Measurements from ENCODE around the gene FBXO44.
A peak's percentile ranks its signal among the peaks of the same experiment; 100 is the strongest.

Gene FBXO44

GRCh38 chr1:11643782-11644181 is 10.9 kb upstream of the FBXO44 start:
- no peaks in the 10 kb centered on the region for H3K4me1 ChIP-seq (ENCODE audit: control insufficient read depth, insufficient read depth, low read length)
- H3K4me3 ChIP-seq (ENCODE audit: low read depth, low read length) = no peak overlapping the region
- no peaks in the 10 kb centered on the region for H3K9me3 ChIP-seq (ENCODE audit: control insufficient read depth, insufficient read depth, low read depth, low read length)
- TF ChIP-seq ZNF366 (tag by site-specific recombination; conservative IDR thresholded peaks at IDR 0.05) = no peak
- TF ChIP-seq ZBTB44 (tag by site-specific recombination; IDR thresholded peaks at IDR 0.05) = no peak
- no peak for TF ChIP-seq ZNF830 (tag by site-specific recombination; IDR thresholded peaks at IDR 0.05; ENCODE audit: low read depth)
- TF ChIP-seq ZNF521 (tag by site-specific recombination; IDR thresholded peaks at IDR 0.05) = no peak
- no peak for TF ChIP-seq IKZF3 (tag by site-specific recombination; IDR thresholded peaks at IDR 0.05)
- no peaks in the 10 kb centered on the region for H3K36me3 ChIP-seq (ENCODE audit: control insufficient read depth in 2 of 2, insufficient read depth in 1 of 2, low read length in 2 of 2)
- H3K27ac ChIP-seq (ENCODE audit: extremely low read depth, low read depth, low read length) = no peak overlapping the region
- ChIA-PET POLR2A (interaction anchor here (0.6 to 0.7 kb wide), 3 partner anchors 143 to 636 kb away, joined by 3 to 11 read pairs (median 3); no protein-coding TSS in a partner anchor), CTCF (interaction anchor here (0.7 to 5.7 kb wide), 20 partner anchors 9 to 1168 kb away, joined by 3 to 95 read pairs (median 4); partner anchors contain the start of genes AGTRAP and FBXO2)

GRCh38 chr1:11645270-11645669 is 9.4 kb upstream of the FBXO44 start:
- H3K9me3 ChIP-seq (ENCODE audit: control insufficient read depth, insufficient read depth, low read depth, low read length) = no peaks in the 10 kb centered on the region
- no peaks in the 10 kb centered on the region for H3K36me3 ChIP-seq (ENCODE audit: control insufficient read depth in 2 of 2, insufficient read depth in 1 of 2, low read length in 2 of 2)
- no peak overlapping the region for H3K27ac ChIP-seq (ENCODE audit: extremely low read depth, low read depth, low read length)
- POLR2A ChIA-PET = interaction anchor here (1.3 kb wide), 1 partner anchor 10 kb away, joined by 3 read pairs; no protein-coding TSS in a partner anchor
- CTCF ChIA-PET = interaction anchor here (0.6 to 5.7 kb wide), 38 partner anchors 11 to 1698 kb away, joined by 3 to 95 read pairs (median 4); partner anchors contain the start of gene NPPA
- H3K4me3 ChIP-seq (ENCODE audit: low read depth, low read length) = no peak overlapping the region
- no peaks in the 10 kb centered on the region for H3K4me1 ChIP-seq (ENCODE audit: control insufficient read depth, insufficient read depth, low read length)
- TF ChIP-seq ZNF423 (tag by site-specific recombination; IDR thresholded peaks at IDR 0.05) = no peak
- TF ChIP-seq ZNF664 (tag by site-specific recombination; IDR thresholded peaks at IDR 0.05) = peak; percentile 94
- TF ChIP-seq ZNF324 (tag by site-specific recombination; IDR thresholded peaks at IDR 0.05) = no peak
- no peak for TF ChIP-seq ZNF16 (tag by site-specific recombination; IDR thresholded peaks at IDR 0.05; ENCODE audit: low read depth)

- ChIA-PET CTCF (interaction anchor here (0.6 to 5.7 kb wide), 43 partner anchors 9 to 1699 kb away, joined by 3 to 95 read pairs (median 4); partner anchors contain the start of gene NPPA), POLR2A (interaction anchor here (1.3 kb wide), 1 partner anchor 10 kb away, joined by 3 read pairs; no protein-coding TSS in a partner anchor)
- no peak for TF ChIP-seq ZNF677 (tag by site-specific recombination; IDR thresholded peaks at IDR 0.05)
- TF ChIP-seq ZNF660 (tag by site-specific recombination; IDR thresholded peaks at IDR 0.05) = peak; percentile 57; the same call in 1 of the 2 replicates
- TF ChIP-seq ZNF2 (tag by site-specific recombination; IDR thresholded peaks at IDR 0.05) = no peak
- TF ChIP-seq ZNF654 (tag by site-specific recombination; IDR thresholded peaks at IDR 0.05; ENCODE audit: low read depth) = peak; percentile 64
- no peak for TF ChIP-seq ZNF830 (tag by site-specific recombination; IDR thresholded peaks at IDR 0.05; ENCODE audit: low read depth)
- TF ChIP-seq CTCF (tag by site-specific recombination; IDR thresholded peaks at IDR 0.05) = peak; percentile 57
- Histone ChIP-seq H3K4me3 (ENCODE audit: low read depth, low read length) (no peak overlapping the region), H3K9me3 (ENCODE audit: control insufficient read depth, insufficient read depth, low read depth, low read length) (no peaks in the 10 kb centered on the region), H3K4me1 (ENCODE audit: control insufficient read depth, insufficient read depth, low read length) (no peaks in the 10 kb centered on the region), H3K36me3 (ENCODE audit: control insufficient read depth in 2 of 2, insufficient read depth in 1 of 2, low read length in 2 of 2) (no peaks in the 10 kb centered on the region), H3K27ac (ENCODE audit: extremely low read depth, low read depth, low read length) (no peak overlapping the region)
Observed at GRCh38 chr1:11645670-11646265, 8.9 kb upstream of the FBXO44 start.
